IPS DF 19.7 (cell line): ENCODE results near the gene FBXL12.
"Not testable (repeated sequence)": the region's sequence is repeated elsewhere in the genome, so short reads cannot be mapped to it uniquely, and the experiment has no call there.

Experiments used
- DNase-seq: peaks from one replicate; pipeline ENCODE4 v3.0.0-alpha.2; 2013; ENCODE audit warnings: low read depth, low spot score

Gene FBXL12

GRCh38 chr19:9818734-9819595, at the start of gene FBXL12:
Gene FBXL12, minus strand, starts transcription at chr19:9819079. Its CDS starts 266 bp downstream, at chr19:9818813.
- DNase-seq: peak; percentile 81

GRCh38 chr19:9865732-9866501, 47.0 kb upstream of the FBXL12 start:
- no peak for DNase-seq

GRCh38 chr19:9863759-9864158, 44.9 kb upstream of the FBXL12 start:
- no peak for DNase-seq

- DNase-seq: no peak
Observed at GRCh38 chr19:9862938-9863337, 44.1 kb upstream of the FBXL12 start.

GRCh38 chr19:9861503-9861902, 42.6 kb upstream of the FBXL12 start:
- no peak for DNase-seq

- DNase-seq: no peak
Observed at GRCh38 chr19:9860407-9860806, 41.5 kb upstream of the FBXL12 start.

- no peak for DNase-seq
Observed at GRCh38 chr19:9858766-9859165, 39.9 kb upstream of the FBXL12 start.

GRCh38 chr19:9857920-9858746, 39.3 kb upstream of the FBXL12 start:
- DNase-seq: no peak

GRCh38 chr19:9857076-9857721, 38.3 kb upstream of the FBXL12 start:
- DNase-seq: no peak

GRCh38 chr19:9856609-9857008, 37.7 kb upstream of the FBXL12 start:
- no peak for DNase-seq

- DNase-seq: no peak
Observed at GRCh38 chr19:9854282-9854846, 35.5 kb upstream of the FBXL12 start.

GRCh38 chr19:9850235-9850959, 31.5 kb upstream of the FBXL12 start:
- DNase-seq: no peak

GRCh38 chr19:9849791-9850190, 30.9 kb upstream of the FBXL12 start:
- no peak for DNase-seq

- DNase-seq: no peak
Observed at GRCh38 chr19:9848762-9849161, 29.9 kb upstream of the FBXL12 start.

- no peak for DNase-seq
Observed at GRCh38 chr19:9848060-9848459, 29.2 kb upstream of the FBXL12 start.

- no peak for DNase-seq
Observed at GRCh38 chr19:9847087-9847671, 28.3 kb upstream of the FBXL12 start.

GRCh38 chr19:9843626-9844273, 24.9 kb upstream of the FBXL12 start:
- DNase-seq: not testable (repeated sequence)

GRCh38 chr19:9842834-9843625, 24.2 kb upstream of the FBXL12 start:
- no peak for DNase-seq

GRCh38 chr19:9839415-9839814, 20.5 kb upstream of the FBXL12 start:
- no peak for DNase-seq
